Measurements from ENCODE around the gene MON2. TPM values are rescaled to one million over a fixed set of nuclear protein-coding genes. Genes with fewer than 3 reads are reported as not detected.

The MON2 gene
- total RNA-seq, 1 donor: 59.2 TPM

- TF ChIP-seq, protein P1, sequence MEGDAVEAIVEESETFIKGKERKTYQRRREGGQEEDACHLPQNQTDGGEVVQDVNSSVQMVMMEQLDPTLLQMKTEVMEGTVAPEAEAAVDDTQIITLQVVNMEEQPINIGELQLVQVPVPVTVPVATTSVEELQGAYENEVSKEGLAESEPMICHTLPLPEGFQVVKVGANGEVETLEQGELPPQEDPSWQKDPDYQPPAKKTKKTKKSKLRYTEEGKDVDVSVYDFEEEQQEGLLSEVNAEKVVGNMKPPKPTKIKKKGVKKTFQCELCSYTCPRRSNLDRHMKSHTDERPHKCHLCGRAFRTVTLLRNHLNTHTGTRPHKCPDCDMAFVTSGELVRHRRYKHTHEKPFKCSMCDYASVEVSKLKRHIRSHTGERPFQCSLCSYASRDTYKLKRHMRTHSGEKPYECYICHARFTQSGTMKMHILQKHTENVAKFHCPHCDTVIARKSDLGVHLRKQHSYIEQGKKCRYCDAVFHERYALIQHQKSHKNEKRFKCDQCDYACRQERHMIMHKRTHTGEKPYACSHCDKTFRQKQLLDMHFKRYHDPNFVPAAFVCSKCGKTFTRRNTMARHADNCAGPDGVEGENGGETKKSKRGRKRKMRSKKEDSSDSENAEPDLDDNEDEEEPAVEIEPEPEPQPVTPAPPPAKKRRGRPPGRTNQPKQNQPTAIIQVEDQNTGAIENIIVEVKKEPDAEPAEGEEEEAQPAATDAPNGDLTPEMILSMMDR (IDR thresholded peaks at IDR 0.05; ENCODE audit: insufficient read depth, low read depth, low read length): no peak
- no peak for DNase-seq (ENCODE audit: low read depth)
- no peak overlapping the region for H3K4me3 ChIP-seq (ENCODE audit: low read depth, low read length)
Observed at GRCh38 chr12:62517887-62518286, 51.3 kb downstream of the MON2 start.

DNA sequence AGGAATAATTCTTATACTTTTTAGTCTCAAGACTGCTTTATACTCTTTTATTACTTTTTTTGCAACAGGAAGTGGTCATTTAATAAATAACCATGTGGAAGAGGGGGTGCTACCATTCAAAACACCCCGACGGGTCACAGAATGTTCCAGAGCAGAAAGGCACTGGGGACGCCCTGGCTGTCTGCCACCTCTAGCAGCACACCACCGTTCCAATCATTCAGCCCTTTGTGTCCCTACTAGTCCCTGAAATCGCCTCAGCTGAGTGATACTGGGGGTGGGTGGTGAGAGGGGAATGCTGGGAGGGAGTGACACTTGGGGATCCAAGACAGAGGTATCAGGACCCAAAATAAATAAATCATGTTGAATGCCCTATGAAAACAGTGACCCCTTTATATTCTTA is 52.4 kb downstream of the MON2 start:
- no peak for DNase-seq (ENCODE audit: low read depth)
- TF ChIP-seq, protein P1 (IDR thresholded peaks at IDR 0.05; ENCODE audit: insufficient read depth, low read depth, low read length): no peak
- H3K4me3 ChIP-seq (ENCODE audit: low read depth, low read length): no peak overlapping the region

GRCh38 chr12:62520361-62520760 is 53.7 kb downstream of the MON2 start:
- H3K4me3 ChIP-seq (ENCODE audit: low read depth, low read length): no peak overlapping the region
- TF ChIP-seq, protein P1 (IDR thresholded peaks at IDR 0.05; ENCODE audit: insufficient read depth, low read depth, low read length): no peak
- no peak for DNase-seq (ENCODE audit: low read depth)

- H3K4me3 ChIP-seq (ENCODE audit: low read depth, low read length): no peak overlapping the region
- TF ChIP-seq, protein P1 (IDR thresholded peaks at IDR 0.05; ENCODE audit: insufficient read depth, low read depth, low read length): no peak
- DNase-seq (ENCODE audit: low read depth): no peak
Observed at GRCh38 chr12:62522984-62523383, 56.4 kb downstream of the MON2 start.

DNA sequence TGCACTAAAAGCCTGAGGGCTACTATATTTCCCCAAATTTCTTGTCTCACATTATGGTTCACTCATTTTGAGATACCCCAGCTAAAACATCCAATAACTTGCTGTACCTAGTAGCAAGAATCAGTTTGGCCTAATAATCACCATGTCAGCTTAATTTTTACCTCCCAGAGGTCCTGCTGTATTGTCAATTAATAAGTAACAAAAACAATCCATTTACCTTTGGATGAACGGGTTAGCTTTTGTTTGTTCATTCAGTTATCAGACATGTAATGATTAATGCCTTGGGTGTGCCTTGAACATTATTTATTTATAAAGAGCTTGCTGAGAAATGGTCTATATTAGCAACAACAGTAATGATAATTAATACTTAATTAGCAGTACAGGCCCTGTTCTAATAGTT is 57.0 kb downstream of the MON2 start:
- TF ChIP-seq, protein P1 (IDR thresholded peaks at IDR 0.05; ENCODE audit: insufficient read depth, low read depth, low read length): no peak
- no peak overlapping the region for H3K4me3 ChIP-seq (ENCODE audit: low read depth, low read length)
- no peak for DNase-seq (ENCODE audit: low read depth)

GRCh38 chr12:62525271-62525670 is 58.6 kb downstream of the MON2 start:
- TF ChIP-seq, protein P1 (IDR thresholded peaks at IDR 0.05; ENCODE audit: insufficient read depth, low read depth, low read length): no peak
- H3K4me3 ChIP-seq (ENCODE audit: low read depth, low read length): no peak overlapping the region
- DNase-seq (ENCODE audit: low read depth): no peak

DNA sequence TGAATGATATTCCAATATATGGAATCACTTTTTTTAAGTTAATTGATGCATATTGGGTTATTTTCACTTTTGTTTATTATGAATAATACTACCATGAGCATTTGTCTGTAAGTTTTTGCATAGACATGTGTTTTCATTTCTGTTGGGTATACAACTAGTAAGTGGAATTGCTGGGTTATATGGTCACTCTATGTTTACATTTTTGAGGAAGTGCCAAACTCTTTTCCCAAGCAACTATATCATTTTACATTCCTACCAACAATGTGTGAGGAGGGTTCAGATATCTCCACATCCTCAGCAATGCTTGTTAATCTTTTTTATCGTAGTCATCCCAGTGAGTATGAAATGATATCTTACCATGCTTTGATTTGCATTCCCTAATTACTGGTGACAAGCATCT is 64.0 kb downstream of the MON2 start:
- peak; percentile 86 for DNase-seq (ENCODE audit: low read depth)
- TF ChIP-seq, protein P1 (IDR thresholded peaks at IDR 0.05; ENCODE audit: insufficient read depth, low read depth, low read length): no peak
- no peak overlapping the region for H3K4me3 ChIP-seq (ENCODE audit: low read depth, low read length)

All from fibroblast of villous mesenchyme (primary cell).